K562 (cell line): ENCODE data around the gene ALDH1A2. TPM values are rescaled to one million over a fixed set of nuclear protein-coding genes. Genes with fewer than 3 reads are reported as not detected.

ENCODE experiments used
- ATF6 ChIP-seq: sonication (generic); formaldehyde crosslinking; IDR thresholded peaks from 2 replicates; pipeline ENCODE4 v1.4.0; 2020; ENCODE audit warnings: mild to moderate bottlenecking, missing genetic modification reagents
- CEBPG ChIP-seq, 3 experiments: fragments of 200-800 bp in 1 of 3; sonication (Bioruptor generic) in 1 of 3; sonication (generic) in 1 of 3; formaldehyde crosslinking in 1 of 3; IDR thresholded peaks in 2 of 3; conservative IDR thresholded peaks in 1 of 3; 2 replicates each; pipeline versions ENCODE4 v1.6.1 to v1.8.0; 2016 to 2022; ENCODE audit warnings: missing compliant biosample characterization in 2 of 3, missing genetic modification characterization in 2 of 3, mild to moderate bottlenecking in 1 of 3, missing genetic modification reagents in 1 of 3
- DPF2 ChIP-seq: fragments of 450-650 bp; IDR thresholded peaks from 2 replicates; pipeline ENCODE4 v1.6.1; 2016
- E2F4 ChIP-seq: sonication (generic); formaldehyde crosslinking; IDR thresholded peaks from 2 replicates; pipeline ENCODE4 v1.8.0; 2022; ENCODE audit warnings: mild to moderate bottlenecking, low read depth, missing genetic modification reagents
- EHMT2 ChIP-seq: fragments of 450-650 bp; IDR thresholded peaks from 2 replicates; pipeline ENCODE4 v1.6.1; 2018; ENCODE audit warnings: antibody characterized with exemption
- ELF2 ChIP-seq: fragments of 250-450 bp; sonication (Bioruptor Pico); IDR thresholded peaks from 2 replicates; pipeline ENCODE4 v1.5.0; 2021; ENCODE audit warnings: mild to moderate bottlenecking
- FOXA1 ChIP-seq: fragments of 450-650 bp; IDR thresholded peaks from 2 replicates; pipeline ENCODE4 v1.6.1; 2016; ENCODE audit warnings: mild to moderate bottlenecking, borderline replicate concordance
- HDAC2 ChIP-seq: fragments of 450-650 bp; IDR thresholded peaks from 2 replicates; pipeline ENCODE4 v1.6.1; 2016; ENCODE audit warnings: mild to moderate bottlenecking
- JUND ChIP-seq, 2 experiments: IDR thresholded peaks; 2 replicates in 1 of 2; 3 replicates in 1 of 2; pipeline ENCODE4 v1.6.1; 2011; ENCODE audit warnings: borderline replicate concordance in 2 of 2, low read depth in 2 of 2, low read length in 2 of 2, improper control_type of control experiment in 1 of 2, missing biosample characterization in 1 of 2, missing genetic modification characterization in 1 of 2, missing genetic modification reagents in 1 of 2
- LARP7 ChIP-seq: fragments of 450-650 bp; IDR thresholded peaks from 2 replicates; pipeline ENCODE4 v1.6.1; 2016
- MEIS2 ChIP-seq: fragments of 450-650 bp; IDR thresholded peaks from 2 replicates; pipeline ENCODE4 v1.6.1; 2014; ENCODE audit warnings: mild to moderate bottlenecking; ENCODE audit not compliant: partially characterized antibody
- MLLT1 ChIP-seq, 2 experiments: fragments of 450-650 bp; IDR thresholded peaks; 2 replicates each; pipeline ENCODE4 v1.6.1; 2016
- NR2C1 ChIP-seq, 2 experiments: fragments of 450-650 bp; IDR thresholded peaks; 2 replicates each; pipeline ENCODE4 v1.6.1; 2017; ENCODE audit warnings: mild to moderate bottlenecking in 2 of 2, antibody characterized with exemption in 1 of 2, inconsistent platforms in 1 of 2, missing compliant biosample characterization in 1 of 2, missing genetic modification characterization in 1 of 2
- SETDB1 ChIP-seq: IDR thresholded peaks from one replicate; pipeline ENCODE4 v1.6.1; 2012; ENCODE audit warnings: low read length, control low read depth, inconsistent platforms
- SMARCB1 ChIP-seq: IDR thresholded peaks from 2 replicates; pipeline ENCODE4 v1.6.1; 2011; ENCODE audit warnings: improper control_type of control experiment, low read depth; ENCODE audit not compliant: insufficient read length
- THRAP3 ChIP-seq: fragments of 450-650 bp; IDR thresholded peaks from 2 replicates; pipeline ENCODE4 v1.6.1; 2016; ENCODE audit warnings: mild to moderate bottlenecking, inconsistent platforms, borderline replicate concordance
- ZNF124 ChIP-seq: sonication (generic); formaldehyde crosslinking; IDR thresholded peaks from 2 replicates; pipeline ENCODE4 v1.8.1; 2022; ENCODE audit warnings: missing genetic modification reagents
- ZNF197 ChIP-seq: fragments of 200-800 bp; sonication (Bioruptor generic); IDR thresholded peaks from 2 replicates; pipeline ENCODE4 v1.6.1; 2016; ENCODE audit warnings: low read depth, missing genetic modification characterization, missing compliant biosample characterization
- ZNF395 ChIP-seq: fragments of 200-800 bp; sonication (Bioruptor generic); IDR thresholded peaks from 2 replicates; pipeline ENCODE4 v1.6.1; 2017; ENCODE audit warnings: missing genetic modification characterization, missing compliant biosample characterization
- polyA plus RNA-seq, 8 experiments: library from polyadenylated mRNA; depleted of rRNA in 4 of 8; stranded (reverse) in 5 of 8; unstranded in 3 of 8; fragments of >200 nt; fragmentation: Nextera tagmentation in 2 of 8; fragmentation: Illumina TruSeq in 1 of 8; extraction: Ambion mirVana in 2 of 8; extraction: Trizol in 1 of 8; gene quantifications; 2 replicates each; pipeline versions ENCODE4 v1.2.1 to v1.2.3, GENCODE V29; 2011 to 2014; ENCODE audit warnings: inconsistent platforms in 1 of 8, missing spikeins in 1 of 8
- total RNA-seq, 7 experiments: library from RNA; depleted of rRNA in 6 of 7; stranded (reverse); fragments of >200 nt in 6 of 7; fragmentation: Illumina TruSeq in 2 of 7; extraction: Trizol in 2 of 7; gene quantifications; 2 replicates each; pipeline versions ENCODE4 v1.2.1 to v1.2.3, GENCODE V29; 2011 to 2021; ENCODE audit warnings: low replicate concordance in 1 of 7
- TF ChIP-seq, protein P1 (sequence below): fragments of 250-450 bp; sonication (Bioruptor Pico); IDR thresholded peaks from 2 replicates; pipeline ENCODE4 v1.4.0; 2020; ENCODE audit warnings: mild to moderate bottlenecking

The ALDH1A2 gene
- total and polyA plus RNA-seq, 9 of the 15 experiments (the other 6 are each of a cell fraction or from before 2014, with no cell fraction given), result 115 to 393 (median 333) TPM

- TF ChIP-seq MEIS2 (no peak), THRAP3 (no peak), FOXA1 (peak; percentile 72; the same call in 1 of the 2 replicates), ELF2 (CRISPR knock-in tag) (no peak), HDAC2 (0 out of 2 replicates have a peak, but pooled peaks have one; percentile 30), JUND (IDR thresholded peaks at IDR 0.05; ENCODE audit: borderline replicate concordance, low read depth, low read length) (peak; percentile 30; the same call in 1 of the 2 replicates), JUND (tag; IDR thresholded peaks at IDR 0.05; ENCODE audit: borderline replicate concordance, low read depth, low read length) (no peak), SMARCB1 (peak; percentile 13), DPF2 (peak; percentile 79), ZNF395 (CRISPR knock-in tag) (no peak), ZNF124 (no peak), EHMT2 (peak; percentile 43; the same call in 1 of the 2 replicates), LARP7 (no peak), MLLT1 (IDR thresholded peaks at IDR 0.05) (peak in 1 of 2 experiments; percentile 62; a peak in 2 of 4 replicates), SETDB1 (no peak), E2F4 (CRISPR knock-in tag) (no peak), ATF6 (CRISPR knock-in tag) (no peak), CEBPG (CRISPR knock-in tag; IDR thresholded peaks at IDR 0.05) (no peak), CEBPG (tag; conservative IDR thresholded peaks at IDR 0.05 in 1 of 2, IDR thresholded peaks at IDR 0.05 in 1 of 2) (no peak), NR2C1 (IDR thresholded peaks at IDR 0.05) (no peak), NR2C1 (tag; IDR thresholded peaks at IDR 0.05) (no peak), ZNF197 (CRISPR knock-in tag) (no peak)
- TF ChIP-seq, protein P1, sequence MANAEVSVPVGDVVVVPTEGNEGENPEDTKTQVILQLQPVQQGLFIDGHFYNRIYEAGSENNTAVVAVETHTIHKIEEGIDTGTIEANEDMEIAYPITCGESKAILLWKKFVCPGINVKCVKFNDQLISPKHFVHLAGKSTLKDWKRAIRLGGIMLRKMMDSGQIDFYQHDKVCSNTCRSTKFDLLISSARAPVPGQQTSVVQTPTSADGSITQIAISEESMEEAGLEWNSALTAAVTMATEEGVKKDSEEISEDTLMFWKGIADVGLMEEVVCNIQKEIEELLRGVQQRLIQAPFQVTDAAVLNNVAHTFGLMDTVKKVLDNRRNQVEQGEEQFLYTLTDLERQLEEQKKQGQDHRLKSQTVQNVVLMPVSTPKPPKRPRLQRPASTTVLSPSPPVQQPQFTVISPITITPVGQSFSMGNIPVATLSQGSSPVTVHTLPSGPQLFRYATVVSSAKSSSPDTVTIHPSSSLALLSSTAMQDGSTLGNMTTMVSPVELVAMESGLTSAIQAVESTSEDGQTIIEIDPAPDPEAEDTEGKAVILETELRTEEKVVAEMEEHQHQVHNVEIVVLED (CRISPR knock-in tag), result no peak
Observed at GRCh38 chr15:58037723-58038301, 27.7 kb downstream of the ALDH1A2 start (continued).
